Keratinocyte (primary cell): ENCODE measurements around the gene ACOT9. TPM values are rescaled to one million over a fixed set of nuclear protein-coding genes. Genes with fewer than 3 reads are reported as not detected.
A peak's percentile ranks its signal among the peaks of the same experiment; 100 is the strongest.

Source experiments
- DNase-seq: peaks from one replicate; pipeline ENCODE4 v3.0.0-alpha.2; 2011; ENCODE audit warnings: low read depth, missing footprints, low spot score
- FAIRE-seq: peaks from 2 replicates; lab custom pipeline; 2011; peaks lifted over from hg19 to GRCh38; lab: Jason Lieb, UNC
- H2AFZ ChIP-seq: 2 replicates; pipeline ENCODE4 v1.6.0; 2012; ENCODE audit warnings: low read length, control low read depth, inconsistent platforms; ENCODE audit not compliant: control insufficient read depth
- H3K27ac ChIP-seq: 2 replicates; pipeline ENCODE4 v1.5.1; 2011; ENCODE audit warnings: low read length; ENCODE audit not compliant: control insufficient read depth, insufficient read depth
- H3K27me3 ChIP-seq: 3 replicates; pipeline ENCODE4 v1.6.0; 2011; ENCODE audit warnings: low read length; ENCODE audit not compliant: control insufficient read depth, insufficient read depth; ENCODE audit errors: extremely low read depth
- H3K36me3 ChIP-seq, 2 experiments: 2 replicates in 1 of 2; 3 replicates in 1 of 2; pipeline ENCODE4 v1.5.1; 2011; ENCODE audit warnings: low read length in 2 of 2, mild to moderate bottlenecking in 1 of 2; ENCODE audit not compliant: control insufficient read depth in 2 of 2, insufficient read depth in 2 of 2; ENCODE audit errors: extremely low read depth in 1 of 2
- H3K4me1 ChIP-seq: 3 replicates; pipeline ENCODE4 v1.5.1; 2011; ENCODE audit warnings: low read length; ENCODE audit not compliant: control insufficient read depth, insufficient read depth; ENCODE audit errors: extremely low read depth
- H3K4me2 ChIP-seq: 3 replicates; pipeline ENCODE4 v1.6.0; 2011; ENCODE audit warnings: low read depth, low read length; ENCODE audit not compliant: control insufficient read depth, insufficient read depth; ENCODE audit errors: extremely low read depth
- H3K4me3 ChIP-seq, 3 experiments: fragments of 200-600 bp in 1 of 3; sonication (generic) in 1 of 3; 2 replicates in 2 of 3; 3 replicates in 1 of 3; pipeline ENCODE4 v1.5.1; 2011 to 2016; ENCODE audit warnings: low read length in 3 of 3, mild to moderate bottlenecking in 3 of 3, control low read depth in 2 of 3, inconsistent platforms in 1 of 3, low read depth in 1 of 3, mixed read lengths in 1 of 3, mixed run types in 1 of 3, moderate library complexity in 1 of 3; ENCODE audit not compliant: control insufficient read depth in 2 of 3, insufficient read depth in 2 of 3; ENCODE audit errors: extremely low read depth in 1 of 3
- H3K79me2 ChIP-seq: 2 replicates; pipeline ENCODE4 v1.6.0; 2012; ENCODE audit warnings: low read length; ENCODE audit not compliant: control insufficient read depth, insufficient read depth
- H3K9ac ChIP-seq: 3 replicates; pipeline ENCODE4 v1.6.0; 2011; ENCODE audit warnings: low read length; ENCODE audit not compliant: control insufficient read depth, insufficient read depth; ENCODE audit errors: extremely low read depth
- H3K9me1 ChIP-seq: 3 replicates; pipeline ENCODE4 v1.6.0; 2011; ENCODE audit warnings: low read length; ENCODE audit not compliant: control insufficient read depth, insufficient read depth; ENCODE audit errors: extremely low read depth
- H3K9me3 ChIP-seq: 2 replicates; pipeline ENCODE4 v1.5.1; 2012; ENCODE audit warnings: low read depth, low read length; ENCODE audit not compliant: control insufficient read depth
- H4K20me1 ChIP-seq: 3 replicates; pipeline ENCODE4 v1.6.0; 2011; ENCODE audit warnings: low read length; ENCODE audit not compliant: control insufficient read depth, insufficient read depth; ENCODE audit errors: extremely low read depth
- CTCF ChIP-seq, 3 experiments: IDR thresholded peaks in 1 of 3; conservative IDR thresholded peaks in 1 of 3; optimal IDR thresholded peaks in 1 of 3; 2 replicates in 2 of 3; 3 replicates in 1 of 3; pipeline versions ENCODE3 to v1.5.1; 2011; ENCODE audit warnings: low read length in 3 of 3, mild to moderate bottlenecking in 3 of 3, moderate library complexity in 2 of 3, control low read depth in 1 of 3, inconsistent platforms in 1 of 3; ENCODE audit not compliant: insufficient read depth in 2 of 3; ENCODE audit errors: extremely low read depth in 1 of 3
- EZH2 ChIP-seq: IDR thresholded peaks from one replicate; pipeline ENCODE4 v1.6.1; 2012; ENCODE audit warnings: inconsistent platforms, mild to moderate bottlenecking, low read length, moderate library complexity
- dilution Hi-C: fragments of 300-500 bp; cut with MboI; formaldehyde crosslinking; loops from one replicate; pipeline ENCODE4 v1.7.0; 2020; ENCODE audit warnings: low sequenced_read_pairs; ENCODE audit not compliant: extremely low pct_ligation_motif_present
- polyA plus RNA-seq, 5 experiments: library from polyadenylated mRNA; depleted of rRNA in 3 of 5; stranded (reverse) in 3 of 5; stranded (forward) in 1 of 5; unstranded in 1 of 5; fragments of >200 nt; gene quantifications; 1 replicate in 1 of 5; 2 replicates in 3 of 5; 3 replicates in 1 of 5; pipeline versions ENCODE4 v1.2.1 to v1.2.3, GENCODE V29; 2011 to 2012; ENCODE audit warnings: missing spikeins in 2 of 5, low read depth in 1 of 5, low replicate concordance in 1 of 5

Gene ACOT9
- polyA plus RNA-seq, 1 donor (not counting 4 experiments of a cell fraction or from before 2014, with no cell fraction given), result 91.9 TPM

- Histone ChIP-seq H3K4me3 (peak within 1 kb of the TSS; percentile 55 to 74 (median 57)), H3K4me1 (peaks cover 3% of the 10 kb centered on the region), H4K20me1 (no peaks in the 10 kb centered on the region), H2AFZ (peak within 1 kb of the TSS; percentile 80), H3K27me3 (no peaks in the 10 kb centered on the region), H3K27ac (peak within 1 kb of the TSS; percentile 64), H3K36me3 (no peaks in the 10 kb centered on the region), H3K9me1 (no peaks in the 10 kb centered on the region), H3K9me3 (no peaks in the 10 kb centered on the region), H3K4me2 (peak within 1 kb of the TSS; percentile 87), H3K79me2 (peaks cover 11% of the 10 kb centered on the region), H3K9ac (peak within 1 kb of the TSS; percentile 85)
- peak; percentile 13 for FAIRE-seq
- dilution Hi-C loops, result no loop called here
- DNase-seq, result no peak
- no peak for TF ChIP-seq EZH2
- TF ChIP-seq CTCF (optimal IDR thresholded peaks at IDR 0.05 in 1 of 3, IDR thresholded peaks at IDR 0.05 in 1 of 3, conservative IDR thresholded peaks at IDR 0.05 in 1 of 3; ENCODE audit: extremely low read depth in 1 of 3, insufficient read depth in 2 of 3, low read length in 3 of 3), result peak in 1 of 3 experiments; percentile 3
Observed at GRCh38 chrX:23667239-23668177, 75.6 kb downstream of the ACOT9 start, which contains the start of gene PRDX4. Gene PRDX4 (plus strand): TSS chrX:23667493. CDS start chrX:23667571, 78 bp downstream.

- no peaks in the 10 kb centered on the region for H3K36me3 ChIP-seq
- no peak overlapping the region for H3K9ac ChIP-seq
- no peak for TF ChIP-seq EZH2
- H3K27me3 ChIP-seq, result no peaks in the 10 kb centered on the region
- H3K79me2 ChIP-seq, result peaks cover 11% of the 10 kb centered on the region
- no peak for DNase-seq
- no peaks in the 10 kb centered on the region for H4K20me1 ChIP-seq
- no peak for FAIRE-seq
- H3K27ac ChIP-seq, result no peak overlapping the region
- H3K4me3 ChIP-seq, result no peak overlapping the region
- no peaks in the 10 kb centered on the region for H3K9me3 ChIP-seq
- no peak overlapping the region for H2AFZ ChIP-seq
- no peaks in the 10 kb centered on the region for H3K9me1 ChIP-seq
- peaks cover 3% of the 10 kb centered on the region for H3K4me1 ChIP-seq
- dilution Hi-C loops, result no loop called here
- no peak overlapping the region for H3K4me2 ChIP-seq
Observed at GRCh38 chrX:23666282-23666681, 76.8 kb downstream of the ACOT9 start.
